HG02970 (cell line): Measurements from ENCODE around the gene DYRK1B.
"Not testable (repeated sequence)": the region's sequence is repeated elsewhere in the genome, so short reads cannot be mapped to it uniquely, and the experiment has no call there.

Experiments used
- ATAC-seq: cut with Tn5 transposase; IDR thresholded peaks from one replicate; pipeline ENCODE4 v1.9.1; 2021; ENCODE audit warnings: mild to moderate bottlenecking, moderate library complexity, moderate number of reproducible peaks; ENCODE audit not compliant: unreplicated experiment, low FRiP score

DYRK1B gene

DNA sequence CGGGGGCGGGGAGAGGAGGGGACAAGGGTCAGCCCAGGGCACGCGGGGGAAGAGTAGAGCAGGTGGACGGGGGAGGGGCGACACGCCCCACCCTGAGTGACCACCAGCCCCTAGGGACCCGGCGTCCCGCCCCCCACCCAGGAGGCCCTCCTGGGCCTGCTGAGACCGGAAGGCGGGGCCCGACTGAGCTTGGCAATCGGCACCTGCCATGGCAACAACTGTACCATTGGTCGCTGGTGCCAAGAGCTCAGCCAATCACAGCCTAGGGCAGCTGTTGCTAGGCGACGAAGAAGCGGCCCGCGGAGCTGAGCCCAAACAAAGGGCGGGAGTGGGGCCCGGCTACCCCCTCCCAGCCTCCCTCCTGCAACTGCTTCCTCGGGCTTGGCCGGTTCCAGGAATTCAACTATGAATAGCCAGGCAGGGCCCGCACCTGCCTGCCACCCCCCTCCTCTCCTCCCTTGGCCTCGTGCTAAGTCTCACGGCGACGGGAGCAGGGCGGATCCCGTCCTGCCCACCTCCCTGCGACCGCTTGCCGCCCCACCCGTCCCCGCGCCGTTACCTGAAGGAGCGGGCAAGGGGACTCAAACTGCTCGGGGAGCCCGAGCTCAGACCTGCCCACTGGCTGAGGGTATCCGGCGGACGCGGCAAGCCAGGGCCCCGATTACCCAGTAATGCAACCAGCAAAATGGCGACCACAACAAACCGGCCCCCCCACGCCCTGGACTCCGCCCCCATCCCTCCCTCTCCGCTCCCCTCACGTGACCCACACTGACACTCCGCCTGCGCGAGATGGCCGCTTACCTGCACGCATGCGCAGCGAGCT is at the start of gene DYRK1B:
Gene DYRK1B, minus strand, starts transcription at position 699 of the 823 bp plus-strand sequence. CDS start 2,295 bp downstream, outside the sequence.
- ATAC-seq = peak; percentile 89

GRCh38 chr19:39882645-39883044 is 48.7 kb upstream of the DYRK1B start:
- ATAC-seq = not testable (repeated sequence)

DNA sequence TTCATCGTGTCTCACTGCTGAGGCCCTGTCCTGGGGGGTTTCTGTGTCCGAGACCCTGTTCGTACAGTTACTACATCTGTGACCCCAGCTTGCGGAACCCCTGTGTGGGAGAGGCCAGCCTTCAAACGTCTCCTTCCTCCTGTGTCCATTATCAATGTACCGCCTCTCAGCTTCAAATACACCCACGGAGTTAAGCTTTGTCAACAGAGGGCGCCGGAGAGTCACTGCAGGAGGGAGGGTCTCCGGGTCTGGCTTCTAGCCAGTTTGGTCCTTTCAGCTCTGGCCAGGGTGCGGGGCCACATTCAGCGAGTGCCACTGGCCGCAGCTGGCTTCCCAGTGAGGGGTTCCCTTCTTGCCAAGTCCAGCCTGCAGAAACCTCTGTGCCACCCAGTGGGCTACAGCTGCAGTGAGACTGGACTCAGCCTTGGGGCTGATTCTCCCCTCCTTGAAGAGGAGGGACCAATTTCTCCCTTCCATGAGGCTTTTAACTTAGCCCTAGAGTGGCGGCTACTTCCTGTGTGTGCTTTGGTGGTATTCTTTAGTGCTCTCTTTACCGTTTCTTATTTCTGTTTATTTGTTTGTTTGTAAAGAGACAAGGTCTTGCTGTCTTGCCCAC is 47.6 kb upstream of the DYRK1B start:
- ATAC-seq = not testable (repeated sequence)

- ATAC-seq = not testable (repeated sequence)
These were observed 46.3 kb upstream of the DYRK1B start for GRCh38 chr19:39880241-39880640.

- ATAC-seq = not testable (repeated sequence)
These were observed 45.8 kb upstream of the DYRK1B start for GRCh38 chr19:39879796-39880195.

DNA sequence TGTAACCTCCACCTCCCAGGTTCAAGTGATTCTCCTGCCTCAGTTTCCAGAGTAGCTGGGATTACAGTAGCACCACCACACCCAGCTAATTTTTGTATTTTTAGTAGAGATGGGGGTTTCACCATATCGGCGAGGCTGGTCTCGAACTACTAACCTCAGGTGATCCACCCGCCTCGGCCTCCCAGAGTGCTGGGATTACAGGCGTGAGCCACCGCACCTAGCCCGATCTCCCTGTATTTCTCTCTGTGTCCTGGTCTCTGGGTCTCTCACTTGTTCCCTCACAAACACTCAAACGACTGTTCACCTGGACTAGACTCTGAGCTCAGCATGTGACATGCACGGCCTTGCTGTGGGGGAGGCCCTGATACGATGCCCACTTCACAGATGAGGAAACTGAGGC is 44.9 kb upstream of the DYRK1B start:
- ATAC-seq = not testable (repeated sequence)

- ATAC-seq = no peak
These were observed 44.4 kb upstream of the DYRK1B start for GRCh38 chr19:39878398-39878797.

DNA sequence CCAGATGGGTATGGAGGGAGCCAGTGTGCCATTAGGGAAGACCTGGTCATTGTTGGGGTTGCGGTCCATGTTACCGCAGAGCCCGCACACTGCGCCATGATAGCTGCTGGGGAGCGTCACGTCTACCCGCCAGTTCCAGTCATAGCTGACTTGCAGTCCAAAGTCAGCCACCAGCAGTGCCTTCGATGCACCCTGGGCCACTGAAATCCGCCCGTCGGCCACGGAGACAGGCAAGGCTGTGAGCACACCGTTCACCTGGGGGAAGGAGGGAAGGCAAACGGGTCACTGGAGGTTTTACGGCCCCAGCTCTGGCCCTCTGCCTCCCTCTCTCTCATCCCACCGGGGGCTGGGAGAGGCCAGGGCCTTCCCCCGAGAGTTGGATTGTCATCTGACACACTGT is 44.0 kb upstream of the DYRK1B start:
- ATAC-seq = not testable (repeated sequence)

GRCh38 chr19:39877488-39877887 is 43.5 kb upstream of the DYRK1B start:
- not testable (repeated sequence) for ATAC-seq

GRCh38 chr19:39876486-39876885 is 42.5 kb upstream of the DYRK1B start:
- ATAC-seq = not testable (repeated sequence)

GRCh38 chr19:39875401-39875864 is 41.5 kb upstream of the DYRK1B start:
- ATAC-seq = not testable (repeated sequence)

GRCh38 chr19:39874404-39874803 is 40.4 kb upstream of the DYRK1B start:
- ATAC-seq = no peak

GRCh38 chr19:39873385-39873784 is 39.4 kb upstream of the DYRK1B start:
- no peak for ATAC-seq

DNA sequence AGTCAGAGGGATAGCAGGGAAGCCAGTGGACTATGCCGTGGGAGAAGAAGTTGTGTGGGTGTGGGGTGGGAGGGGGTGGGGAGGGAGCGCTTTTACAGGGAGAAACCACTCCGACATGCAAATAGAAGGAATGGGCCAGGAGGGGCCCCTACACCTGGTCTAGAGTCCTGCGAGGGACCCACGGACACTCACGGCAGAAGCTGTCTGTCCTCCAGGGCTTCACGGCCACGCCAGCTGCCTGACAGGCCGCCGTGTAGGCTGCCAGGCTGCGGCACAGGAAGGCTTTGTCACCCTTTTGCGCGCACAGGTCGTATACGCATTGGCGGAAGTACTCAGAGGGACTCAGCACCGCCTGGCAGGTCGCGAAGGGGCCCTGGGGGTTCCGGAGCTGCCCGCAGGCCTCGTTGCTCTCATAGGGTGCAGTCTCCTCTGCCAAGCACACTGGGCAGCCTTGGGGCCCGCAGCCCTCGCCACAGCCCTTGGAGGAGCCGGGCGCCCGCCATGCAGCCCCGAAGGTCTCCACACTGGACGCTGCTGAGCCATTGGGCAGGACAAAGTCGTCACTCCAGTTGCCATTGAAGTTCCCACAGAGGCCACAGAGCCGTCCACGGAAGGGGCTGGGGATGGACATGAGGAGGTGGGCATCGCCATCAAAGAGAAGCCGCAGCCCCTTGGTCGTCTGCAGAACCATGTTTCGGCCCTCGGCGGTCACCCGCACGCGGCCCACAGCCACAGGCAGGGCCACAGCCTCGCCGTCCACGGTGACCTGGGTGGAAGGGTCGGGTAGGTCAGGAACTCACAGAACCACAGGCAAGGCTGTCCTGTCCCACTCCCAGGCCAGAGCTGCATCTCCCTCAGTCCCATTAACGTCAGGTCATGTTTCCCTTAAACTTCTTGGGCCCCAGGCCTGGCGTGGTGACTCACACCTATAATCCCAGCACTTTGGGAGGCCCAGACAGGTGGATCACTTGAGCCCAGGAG is 38.2 kb upstream of the DYRK1B start:
- ATAC-seq = no peak

- ATAC-seq = no peak
These were observed 37.4 kb upstream of the DYRK1B start for GRCh38 chr19:39871362-39871761.

GRCh38 chr19:39870171-39870971 is 36.4 kb upstream of the DYRK1B start:
- ATAC-seq = no peak

- ATAC-seq = no peak
These were observed 34.0 kb upstream of the DYRK1B start for GRCh38 chr19:39867952-39868351.

- ATAC-seq = no peak
These were observed 33.2 kb upstream of the DYRK1B start for GRCh38 chr19:39867133-39867532.

DNA sequence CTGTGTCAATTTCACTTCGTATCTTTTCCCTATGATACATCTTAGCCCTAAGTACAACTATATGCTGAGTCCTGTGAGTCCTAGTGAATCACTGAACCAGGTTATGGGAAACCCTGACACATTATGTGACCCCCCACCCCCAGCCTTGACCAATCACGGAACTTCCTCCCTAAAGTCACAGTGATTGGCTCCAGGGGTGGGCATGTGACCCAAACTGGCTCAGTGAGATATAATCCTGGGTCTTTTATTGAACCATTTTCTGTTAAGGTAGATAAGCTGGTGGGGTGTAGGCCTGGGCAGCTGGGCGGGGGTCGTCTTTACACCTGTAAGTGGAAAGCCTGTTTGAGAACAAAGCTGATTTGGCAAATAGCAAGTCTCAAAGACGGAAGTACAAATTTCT is 32.0 kb upstream of the DYRK1B start:
- no peak for ATAC-seq

DNA sequence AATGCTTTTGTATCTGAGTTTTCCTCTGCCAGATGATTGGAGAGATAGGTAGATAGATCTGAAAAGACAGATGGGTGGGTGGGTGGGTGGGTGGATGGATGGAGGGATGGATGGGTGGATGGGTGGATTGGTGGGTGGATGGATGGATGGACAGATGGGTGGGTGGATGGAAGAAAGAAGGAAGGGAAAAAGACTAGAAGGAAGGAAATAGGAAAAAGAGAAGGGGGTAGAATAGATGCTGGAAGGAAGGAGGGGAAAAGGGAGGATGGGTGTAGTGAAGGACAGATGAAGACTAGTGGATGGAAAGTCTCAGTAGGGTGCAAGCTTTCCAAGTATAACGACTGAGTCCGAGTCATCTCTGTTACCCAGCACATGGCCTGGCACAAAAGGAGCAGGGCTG is 31.2 kb upstream of the DYRK1B start:
- ATAC-seq = no peak
